ENCODE measurements around the gene TBCD. TPM values are rescaled to one million over a fixed set of nuclear protein-coding genes. Genes with fewer than 3 reads are reported as not detected.

The TBCD gene
- polyA plus RNA-seq, 1 donor from 2014 or later: 67.2 TPM

- TF ChIP-seq MXI1 (conservative IDR thresholded peaks at IDR 0.05; ENCODE audit: poor library complexity, severe bottlenecking) (no peak), EP300 (conservative IDR thresholded peaks at IDR 0.05; ENCODE audit: poor library complexity, severe bottlenecking) (no peak), POLR2AphosphoS5 (IDR thresholded peaks at IDR 0.05) (no peak), SMC3 (conservative IDR thresholded peaks at IDR 0.05; ENCODE audit: poor library complexity) (no peak), REST (IDR thresholded peaks at IDR 0.05; ENCODE audit: borderline replicate concordance) (no peak), TAF1 (IDR thresholded peaks at IDR 0.05; ENCODE audit: low read depth) (no peak), EZH2 (IDR thresholded peaks at IDR 0.05; ENCODE audit: borderline replicate concordance, insufficient read depth, low read length, poor library complexity, severe bottlenecking) (no peak), RAD21 (conservative IDR thresholded peaks at IDR 0.05) (no peak), CTCF (IDR thresholded peaks at IDR 0.05; ENCODE audit: poor library complexity, severe bottlenecking) (no peak)
- Histone ChIP-seq H2AFZ (ENCODE audit: low read depth, low read length) (no peak overlapping the region), H3K9me2 (ENCODE audit: insufficient read depth, low read length) (no peaks in the 10 kb centered on the region), H3K9me3 (ENCODE audit: low read length) (no peaks in the 10 kb centered on the region), H3K36me3 (ENCODE audit: insufficient read depth, low read length) (no peaks in the 10 kb centered on the region), H3K27ac (ENCODE audit: low read length) (no peak overlapping the region), H3K79me2 (replicated peaks; ENCODE audit: insufficient read depth, low read length) (no peaks in the 10 kb centered on the region), H4K20me1 (ENCODE audit: insufficient read depth) (no peaks in the 10 kb centered on the region), H3K4me3 (ENCODE audit: low read length) (no peak overlapping the region), H3K27me3 (ENCODE audit: insufficient read depth, low read depth, low read length) (no peaks in the 10 kb centered on the region), H3K4me2 (ENCODE audit: low read length) (no peak overlapping the region), H3K9ac (ENCODE audit: low read length) (no peak overlapping the region), H3F3A (ENCODE audit: insufficient read depth, low read length, poor library complexity, severe bottlenecking) (no peaks in the 10 kb centered on the region)
These were observed 174.2 kb downstream of the TBCD start for GRCh38 chr17:82926081-82926480.

- no peaks in the 10 kb centered on the region for H3K27me3 ChIP-seq (ENCODE audit: insufficient read depth, low read depth, low read length)
- TF ChIP-seq CTCF (IDR thresholded peaks at IDR 0.05; ENCODE audit: poor library complexity, severe bottlenecking) (no peak), SMC3 (conservative IDR thresholded peaks at IDR 0.05; ENCODE audit: poor library complexity) (no peak), RAD21 (conservative IDR thresholded peaks at IDR 0.05) (no peak), EZH2 (IDR thresholded peaks at IDR 0.05; ENCODE audit: borderline replicate concordance, insufficient read depth, low read length, poor library complexity, severe bottlenecking) (no peak), EP300 (conservative IDR thresholded peaks at IDR 0.05; ENCODE audit: poor library complexity, severe bottlenecking) (no peak), TAF1 (IDR thresholded peaks at IDR 0.05; ENCODE audit: low read depth) (no peak), MXI1 (conservative IDR thresholded peaks at IDR 0.05; ENCODE audit: poor library complexity, severe bottlenecking) (no peak), POLR2AphosphoS5 (IDR thresholded peaks at IDR 0.05) (no peak), REST (IDR thresholded peaks at IDR 0.05; ENCODE audit: borderline replicate concordance) (no peak)
- no peaks in the 10 kb centered on the region for H3K36me3 ChIP-seq (ENCODE audit: insufficient read depth, low read length)
These were observed 174.9 kb downstream of the TBCD start for GRCh38 chr17:82926716-82927115.

More at GRCh38 chr17:82926716-82927115, 174.9 kb downstream of the TBCD start:
- H4K20me1 ChIP-seq (ENCODE audit: insufficient read depth): no peaks in the 10 kb centered on the region
- H3K9me2 ChIP-seq (ENCODE audit: insufficient read depth, low read length): no peaks in the 10 kb centered on the region
- no peak overlapping the region for H3K4me2 ChIP-seq (ENCODE audit: low read length)
- no peaks in the 10 kb centered on the region for H3K79me2 ChIP-seq (replicated peaks; ENCODE audit: insufficient read depth, low read length)
- no peak overlapping the region for H3K4me3 ChIP-seq (ENCODE audit: low read length)
- H3K9me3 ChIP-seq (ENCODE audit: low read length): no peaks in the 10 kb centered on the region
- no peak overlapping the region for H3K9ac ChIP-seq (ENCODE audit: low read length)
- no peaks in the 10 kb centered on the region for H3F3A ChIP-seq (ENCODE audit: insufficient read depth, low read length, poor library complexity, severe bottlenecking)
- H2AFZ ChIP-seq (ENCODE audit: low read depth, low read length): no peak overlapping the region
- no peak overlapping the region for H3K27ac ChIP-seq (ENCODE audit: low read length)

Data from neural cell (in vitro differentiated cells).